NCI-H1092 (cell line): ENCODE measurements around the gene FGF18.

Experiments
- DNase-seq: peaks from one replicate; lab custom pipeline; 2025; lab: John Stamatoyannopoulos, UW

Gene FGF18

DNA sequence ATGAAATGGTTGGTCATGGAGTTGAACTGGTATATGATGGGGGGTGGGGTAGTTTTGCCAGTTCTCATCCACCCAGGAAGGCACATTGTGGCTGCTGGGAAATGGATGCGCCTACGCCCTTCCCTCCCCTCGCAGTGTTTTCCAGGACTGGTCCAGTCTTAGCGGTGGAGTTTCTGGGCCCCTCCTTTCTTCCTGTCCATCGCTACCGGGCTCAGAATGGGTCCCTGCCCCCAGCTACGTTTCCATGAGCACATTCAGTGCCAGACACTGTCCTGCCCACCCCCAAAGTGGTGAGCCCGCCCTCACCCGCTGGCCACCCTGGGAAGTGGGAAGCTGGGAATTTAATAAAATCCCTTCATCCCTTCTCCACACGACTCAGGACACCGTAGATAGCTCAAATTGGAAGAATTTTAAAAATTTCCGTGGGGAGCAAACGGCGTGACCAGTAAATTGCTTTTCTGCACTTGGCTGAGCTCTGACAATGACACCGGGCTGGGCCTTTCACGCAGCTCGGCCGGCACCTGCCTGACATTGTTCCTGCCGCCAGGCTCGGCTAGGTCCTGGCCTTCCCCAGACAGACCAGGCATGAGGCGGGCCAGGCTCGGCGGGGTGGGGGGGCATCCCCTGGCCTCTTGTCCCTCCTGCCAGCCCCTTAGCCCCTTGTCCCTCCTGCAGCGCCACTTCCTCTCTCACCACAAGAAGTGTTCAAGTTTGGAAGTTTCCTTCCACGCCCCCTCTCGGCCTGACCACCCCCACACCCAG lies 3.6 kb downstream of the FGF18 start:
- DNase-seq: no peak

GRCh38 chr5:171424726-171425125 lies 5.3 kb downstream of the FGF18 start:
- no peak for DNase-seq

DNA sequence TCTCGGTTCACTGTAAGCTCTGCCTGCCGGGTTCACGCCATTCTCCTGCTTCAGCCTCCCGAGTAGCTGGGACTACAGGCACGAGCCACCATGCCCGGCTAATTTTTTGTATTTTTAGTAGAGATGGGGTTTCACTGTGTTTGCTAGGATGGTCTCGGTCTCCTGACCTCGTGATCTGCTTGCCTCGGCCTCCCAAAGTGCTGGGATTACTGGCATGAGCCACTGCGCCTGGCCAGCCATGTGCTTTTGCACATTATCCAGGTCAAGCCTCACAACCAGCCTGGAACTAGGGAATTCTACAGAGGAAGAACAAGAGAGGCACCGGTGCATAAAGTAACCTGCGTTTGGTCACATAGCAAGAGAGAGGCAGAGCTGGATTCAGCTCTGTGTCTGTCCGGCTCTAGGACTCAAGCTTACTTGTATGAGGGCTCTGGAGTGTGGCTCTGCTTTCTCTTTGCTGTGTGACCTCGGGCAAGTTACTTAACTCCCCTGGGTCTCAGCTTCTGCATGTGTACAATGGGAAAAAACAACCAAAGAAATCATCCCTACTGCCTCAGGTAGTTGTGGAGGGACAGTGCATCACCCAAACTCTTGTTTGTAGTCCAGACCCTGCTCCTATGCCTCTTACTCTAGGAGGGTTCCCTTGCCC lies 6.3 kb downstream of the FGF18 start:
- DNase-seq: no peak

- DNase-seq: no peak
These were observed 6.8 kb downstream of the FGF18 start for GRCh38 chr5:171426266-171426665.

DNA sequence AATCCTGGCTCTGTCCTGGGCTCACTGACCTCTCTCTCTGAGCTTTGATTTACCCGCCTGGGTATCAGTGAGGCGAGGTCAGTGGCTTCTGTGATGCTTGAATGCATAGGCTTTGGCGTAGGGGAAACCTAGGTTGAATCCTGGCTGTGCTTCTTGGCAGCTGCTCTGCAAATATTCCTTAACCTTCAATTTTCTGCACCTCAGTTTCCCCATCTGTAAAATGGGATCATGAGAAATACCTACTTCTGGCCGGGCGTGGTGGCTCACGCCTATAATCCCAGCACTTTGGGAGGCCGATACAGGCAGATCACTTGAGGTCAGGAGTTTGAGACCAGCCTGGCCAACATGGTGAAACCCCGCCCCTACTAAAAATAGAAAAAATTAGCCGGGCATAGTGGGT lies 7.2 kb downstream of the FGF18 start:
- DNase-seq: no peak

GRCh38 chr5:171427318-171428167 lies 8.1 kb downstream of the FGF18 start:
- DNase-seq: no peak

DNA sequence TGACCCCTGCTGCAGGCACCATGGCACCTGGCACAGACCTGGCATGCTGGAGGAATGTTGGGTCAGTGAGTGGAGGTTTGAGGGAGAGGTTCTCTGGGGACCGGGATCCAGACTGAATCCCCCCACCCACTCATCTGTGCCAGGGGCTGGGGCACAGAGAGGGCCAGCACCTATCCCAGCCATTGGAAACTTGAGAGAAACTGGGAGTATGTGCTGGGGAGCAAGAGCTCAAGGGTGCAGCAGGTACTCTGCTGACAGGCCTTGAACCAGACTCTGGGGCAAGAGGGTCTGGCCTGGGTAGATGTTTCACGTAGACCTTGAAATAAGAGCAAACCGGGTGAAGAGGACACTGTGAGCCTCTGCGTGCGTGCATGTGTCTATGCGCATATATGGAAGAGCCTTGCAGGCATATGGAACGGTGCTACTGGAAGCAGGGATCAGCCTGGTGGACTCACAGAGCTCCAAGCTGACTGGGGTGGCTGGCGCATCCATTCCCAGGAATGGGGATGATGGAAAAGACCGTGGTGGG lies 8.8 kb downstream of the FGF18 start:
- DNase-seq: no peak

GRCh38 chr5:171428809-171429542 lies 9.5 kb downstream of the FGF18 start:
- no peak for DNase-seq

GRCh38 chr5:171429543-171429910 lies 10.1 kb downstream of the FGF18 start:
- no peak for DNase-seq

- DNase-seq: no peak
These were observed 11.9 kb downstream of the FGF18 start for GRCh38 chr5:171431251-171431777.

DNA sequence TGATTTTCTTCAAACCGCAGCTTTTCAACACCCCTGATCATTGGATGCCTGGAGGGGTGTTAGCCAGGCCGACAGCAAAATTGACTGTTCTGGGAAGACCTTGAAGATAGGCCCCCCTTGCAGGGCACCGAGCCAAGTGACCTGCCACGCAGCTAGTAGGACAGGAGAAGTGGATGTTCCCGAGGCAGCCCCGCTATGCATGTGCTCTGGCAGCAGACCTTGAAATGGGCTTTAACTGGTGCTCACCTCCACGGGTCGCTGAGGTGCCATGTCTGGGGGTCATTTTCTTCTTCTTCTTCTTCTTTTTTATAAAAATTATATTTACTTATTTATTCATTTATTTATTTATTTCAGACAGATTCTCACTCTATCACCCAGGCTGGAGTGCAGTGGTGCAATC lies 12.6 kb downstream of the FGF18 start:
- no peak for DNase-seq

GRCh38 chr5:171432583-171433351 lies 13.3 kb downstream of the FGF18 start:
- DNase-seq: no peak

GRCh38 chr5:171433352-171433698 lies 13.9 kb downstream of the FGF18 start:
- DNase-seq: no peak

GRCh38 chr5:171433982-171434676 lies 14.7 kb downstream of the FGF18 start:
- no peak for DNase-seq

- DNase-seq: no peak
These were observed 15.4 kb downstream of the FGF18 start for GRCh38 chr5:171434874-171435273.

GRCh38 chr5:171435908-171436307 lies 16.5 kb downstream of the FGF18 start:
- DNase-seq: no peak

GRCh38 chr5:171436804-171437285 lies 17.4 kb downstream of the FGF18 start:
- DNase-seq: no peak

DNA sequence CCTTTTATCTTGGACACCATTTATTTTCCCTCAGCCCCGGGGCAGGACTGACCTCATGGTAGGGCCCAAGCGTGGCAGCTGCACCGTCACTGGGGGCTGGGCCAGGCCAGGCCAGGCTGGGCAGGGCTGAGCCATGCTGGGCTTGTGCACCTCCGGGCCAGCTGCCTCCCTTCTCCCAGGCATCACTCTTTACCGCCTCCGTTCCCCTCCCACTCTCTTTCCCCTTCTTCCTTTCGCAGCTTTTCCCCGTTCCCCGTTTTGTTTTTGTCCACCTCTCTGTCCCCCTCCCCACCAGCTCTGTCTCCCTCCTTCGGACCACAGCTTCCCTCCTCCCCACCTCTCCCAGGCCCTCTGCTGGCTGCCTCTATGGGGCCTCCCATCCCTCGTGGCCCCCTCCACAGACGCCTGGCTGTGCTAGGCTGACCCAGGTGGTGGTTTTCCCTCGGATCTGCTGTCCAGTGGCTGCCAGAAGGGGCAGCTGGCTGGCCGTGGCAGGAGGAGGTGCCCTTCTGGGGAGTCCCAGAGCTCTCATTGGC lies 17.9 kb downstream of the FGF18 start:
- DNase-seq: no peak

DNA sequence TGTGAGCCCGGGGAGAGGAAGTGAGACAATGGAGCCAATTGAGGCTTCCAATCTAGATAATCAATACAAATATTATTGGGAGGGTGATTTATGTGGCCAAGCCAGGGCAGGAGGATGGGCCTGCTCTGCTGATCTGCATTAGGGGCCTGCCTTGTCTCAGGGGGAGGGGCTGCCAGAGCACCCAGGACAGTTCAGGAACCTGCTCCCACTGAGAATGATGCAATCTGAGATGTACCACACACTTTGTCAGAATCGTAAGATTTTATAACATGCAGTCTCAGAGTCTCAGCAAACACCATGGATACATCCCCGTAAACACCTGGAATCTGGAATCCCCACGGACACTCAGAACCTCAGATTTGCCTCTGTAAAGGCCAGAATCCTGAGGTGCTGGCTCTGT lies 19.3 kb downstream of the FGF18 start:
- DNase-seq: no peak

DNA sequence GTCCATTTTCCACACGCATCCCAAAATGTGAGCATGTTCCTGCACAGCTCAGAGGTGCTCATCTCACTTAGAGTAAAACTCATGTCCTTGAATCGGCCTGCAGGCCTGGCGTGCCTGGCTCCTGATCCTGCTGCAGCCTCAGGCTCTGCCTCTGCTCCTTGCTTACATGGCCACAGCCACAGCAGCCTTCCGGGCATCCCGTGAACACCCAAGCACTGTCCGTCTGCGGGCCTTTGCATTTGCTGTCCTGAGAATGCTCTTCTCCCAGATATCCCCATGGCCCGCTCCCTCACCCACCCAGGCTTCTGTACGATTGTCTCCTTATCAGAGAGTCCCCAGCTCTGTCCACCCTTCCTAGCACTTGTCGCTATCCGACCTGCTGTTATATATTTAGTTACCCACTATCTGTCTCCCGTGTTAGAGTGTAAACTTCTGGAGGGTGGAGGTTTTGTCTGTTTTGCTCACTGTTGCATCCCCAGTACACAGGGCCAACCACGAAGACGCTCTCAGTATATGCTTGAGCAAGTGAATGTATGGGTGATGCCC lies 21.9 kb downstream of the FGF18 start:
- no peak for DNase-seq
